ENCODE results near the gene TGFBR2. TPM values are rescaled to one million over a fixed set of nuclear protein-coding genes. Genes with fewer than 3 reads are reported as not detected.

Gene TGFBR2
- total RNA-seq, 1 experiment from 2014 or later, result 98.3 TPM

DNA sequence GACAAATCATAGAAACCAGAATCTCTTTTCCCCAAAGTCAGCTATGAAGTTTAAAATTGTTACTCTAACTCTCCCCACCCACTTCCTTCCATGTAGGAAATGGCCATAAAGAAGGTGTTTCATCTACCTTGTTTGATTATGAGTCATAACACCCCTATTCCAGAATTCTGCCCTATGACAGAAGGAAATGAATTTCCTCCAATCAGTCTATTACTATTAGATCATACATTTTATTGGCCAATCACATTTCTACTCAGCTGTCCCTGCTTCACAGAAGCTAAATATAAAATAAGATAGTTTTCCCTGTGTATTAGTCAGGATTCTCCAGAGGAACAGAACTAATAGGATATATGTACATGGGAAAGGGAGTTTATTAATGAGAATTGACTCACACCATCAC is 102.1 kb downstream of the TGFBR2 start:
- DNase-seq (ENCODE audit: low read depth), result peak; percentile 50

DNA sequence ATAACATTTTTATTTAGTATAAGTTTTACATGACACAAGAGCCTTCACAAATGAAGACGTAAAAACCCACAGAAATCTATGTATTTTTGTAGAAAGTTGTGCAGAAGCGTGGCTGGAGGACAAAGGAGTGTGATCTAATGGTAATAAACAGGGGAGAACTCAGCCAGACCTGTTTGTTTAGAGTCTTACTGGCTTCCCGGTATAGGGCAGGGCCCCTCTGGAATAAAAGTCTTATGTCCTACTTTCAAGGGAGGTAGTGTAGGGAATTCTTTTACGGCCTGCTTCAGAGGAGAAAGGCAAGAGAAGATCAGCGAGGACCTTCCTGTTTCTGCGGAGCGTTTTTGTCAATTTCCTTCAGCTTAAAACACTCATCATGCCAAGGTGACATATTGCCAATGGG is 103.6 kb downstream of the TGFBR2 start:
- DNase-seq (ENCODE audit: low read depth), result no peak

GRCh38 chr3:30711151-30711550 is 104.8 kb downstream of the TGFBR2 start:
- DNase-seq (ENCODE audit: low read depth), result no peak

GRCh38 chr3:30711867-30712266 is 105.5 kb downstream of the TGFBR2 start:
- no peak for DNase-seq (ENCODE audit: low read depth)

DNA sequence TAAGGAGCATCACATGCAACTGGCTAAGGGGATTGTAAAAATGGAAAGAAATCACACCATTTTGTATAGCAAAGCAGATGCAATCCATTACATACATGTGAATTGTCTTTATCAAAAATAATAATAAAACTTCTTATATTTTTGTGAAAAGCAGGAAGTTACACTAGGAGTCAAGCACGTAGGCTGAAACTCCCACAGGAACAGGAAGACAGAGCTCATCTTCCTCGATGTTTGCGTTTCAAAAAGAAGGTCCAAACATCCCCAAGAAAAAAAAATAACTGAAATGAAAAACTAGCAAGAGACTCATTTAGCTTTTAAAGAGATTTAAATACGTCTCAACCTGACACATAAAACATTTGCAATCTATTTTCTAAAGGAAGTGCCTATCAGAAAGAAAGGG is 106.6 kb downstream of the TGFBR2 start:
- DNase-seq (ENCODE audit: low read depth), result no peak

GRCh38 chr3:30713885-30714503 is 107.6 kb downstream of the TGFBR2 start:
- no peak for DNase-seq (ENCODE audit: low read depth)

GRCh38 chr3:30719536-30719935 is 113.1 kb downstream of the TGFBR2 start:
- DNase-seq (ENCODE audit: low read depth), result no peak

GRCh38 chr3:30720586-30721313 is 114.3 kb downstream of the TGFBR2 start:
- DNase-seq (ENCODE audit: low read depth), result peak; percentile 74

- DNase-seq (ENCODE audit: low read depth), result no peak
Measured at GRCh38 chr3:30721314-30721634, 114.9 kb downstream of the TGFBR2 start.

- no peak for DNase-seq (ENCODE audit: low read depth)
Measured at GRCh38 chr3:30723211-30723610, 116.8 kb downstream of the TGFBR2 start.

DNA sequence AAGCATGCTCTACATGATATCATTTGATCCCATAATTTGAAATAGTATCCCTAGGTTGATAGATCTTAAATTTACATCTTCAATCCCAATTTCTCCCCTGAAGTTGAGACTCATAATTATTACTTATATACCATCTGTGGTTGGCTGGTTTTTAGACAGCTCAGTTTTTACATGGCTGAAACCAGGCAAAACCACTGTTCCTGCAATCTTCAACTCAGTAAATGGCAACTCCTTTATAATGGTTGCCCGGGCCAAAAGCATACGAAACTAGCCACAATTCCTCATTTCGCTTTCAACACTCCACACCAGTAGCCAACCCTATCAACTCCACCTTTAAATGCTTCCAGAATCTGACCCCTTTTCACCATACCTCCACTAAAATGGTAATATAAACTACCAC is 118.5 kb downstream of the TGFBR2 start:
- no peak for DNase-seq (ENCODE audit: low read depth)

DNA sequence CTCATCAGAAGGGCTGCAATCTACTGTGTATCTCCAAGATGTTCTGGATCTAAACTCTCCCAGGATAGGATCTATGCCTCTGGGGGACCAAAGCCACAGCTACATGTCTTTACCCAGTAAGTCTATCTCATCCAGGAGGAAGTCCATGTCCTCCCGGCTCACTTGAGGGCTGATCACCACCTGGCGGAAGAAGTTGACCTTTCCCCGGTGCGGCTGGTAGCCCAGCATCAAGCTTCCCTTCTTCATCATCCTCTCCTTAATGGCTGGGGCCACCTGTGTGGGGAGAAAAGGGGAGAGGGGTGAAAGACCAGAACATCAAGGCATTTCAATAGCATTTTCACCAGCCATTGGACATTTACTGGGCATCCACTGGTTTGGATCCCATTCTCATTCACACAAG is 121.7 kb downstream of the TGFBR2 start:
- no peak for DNase-seq (ENCODE audit: low read depth)

DNA sequence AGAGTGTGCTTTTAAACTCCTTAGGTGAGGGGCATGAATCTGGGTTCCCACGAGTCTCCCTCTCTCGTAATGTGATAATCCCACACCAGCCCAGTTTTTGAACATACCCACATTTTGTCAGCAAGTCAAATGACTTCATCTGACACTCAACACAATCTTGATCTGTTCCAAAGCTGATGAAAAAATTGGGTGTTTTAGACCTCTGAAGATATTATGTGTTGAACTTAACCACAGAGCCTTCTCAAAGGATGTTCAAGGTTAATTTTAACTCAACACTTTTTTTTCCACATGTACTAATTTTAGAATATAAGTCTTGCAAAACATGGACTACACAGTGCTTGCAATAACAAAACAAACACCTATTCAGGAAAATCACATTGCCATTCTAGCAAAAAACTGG is 123.1 kb downstream of the TGFBR2 start:
- DNase-seq (ENCODE audit: low read depth), result no peak

DNA sequence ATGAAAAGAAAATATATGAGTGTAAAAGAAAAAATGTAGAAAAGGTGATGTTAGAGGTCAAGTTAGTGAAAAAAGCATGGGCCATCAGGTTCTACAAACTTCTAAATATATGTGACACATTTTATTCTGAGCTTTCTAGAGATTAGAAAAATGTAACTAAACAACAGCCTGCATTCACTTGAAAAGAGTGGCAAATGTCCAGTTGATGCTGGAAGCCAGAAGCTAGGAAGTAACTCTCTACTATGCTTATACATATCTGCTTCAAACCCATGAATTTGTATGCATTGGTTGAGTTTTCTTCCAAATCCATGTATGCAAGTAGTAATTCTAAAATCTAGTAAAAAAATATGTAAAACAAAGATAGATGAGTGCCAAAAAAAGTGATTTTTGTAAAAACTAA is 123.5 kb downstream of the TGFBR2 start:
- no peak for DNase-seq (ENCODE audit: low read depth)

- no peak for DNase-seq (ENCODE audit: low read depth)
Measured at GRCh38 chr3:30730967-30731366, 124.6 kb downstream of the TGFBR2 start.

GRCh38 chr3:30733209-30733608 is 126.8 kb downstream of the TGFBR2 start:
- DNase-seq (ENCODE audit: low read depth), result no peak

GRCh38 chr3:30733696-30734095 is 127.3 kb downstream of the TGFBR2 start:
- no peak for DNase-seq (ENCODE audit: low read depth)

DNA sequence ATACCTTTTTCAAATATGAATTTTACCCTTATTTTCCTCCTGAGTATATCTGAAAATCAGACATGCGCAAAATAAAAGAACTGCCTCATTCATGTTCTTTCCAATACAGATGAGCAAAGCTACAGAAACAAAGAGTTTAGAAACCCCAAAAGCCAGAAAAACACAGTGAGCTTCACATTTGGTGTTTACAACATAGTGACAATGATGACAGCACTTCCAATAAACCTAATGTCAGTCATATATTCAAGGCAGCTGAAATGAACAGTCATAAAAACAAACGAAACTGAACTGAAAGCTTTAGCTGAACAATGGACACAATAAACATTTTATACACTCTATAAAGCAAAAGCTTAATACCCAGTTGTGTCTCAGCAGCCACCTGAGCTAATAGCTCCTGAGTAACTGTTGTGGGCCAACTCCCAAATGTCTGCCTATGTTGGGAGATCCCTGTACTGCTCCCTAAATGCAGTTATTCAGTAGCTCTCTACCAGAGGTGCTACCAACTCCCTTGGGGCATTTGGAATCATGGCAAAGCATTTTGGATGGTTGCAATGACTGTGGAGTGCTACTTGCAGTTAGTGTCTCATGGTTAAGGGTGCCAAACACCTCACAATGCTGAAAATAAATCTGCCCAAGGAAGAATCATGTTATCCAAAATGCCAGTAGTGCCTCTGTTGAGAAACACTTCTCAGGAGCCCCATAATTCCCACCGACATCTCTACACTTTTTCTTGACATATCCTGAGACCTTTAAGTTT is 131.5 kb downstream of the TGFBR2 start:
- DNase-seq (ENCODE audit: low read depth), result no peak

DNA sequence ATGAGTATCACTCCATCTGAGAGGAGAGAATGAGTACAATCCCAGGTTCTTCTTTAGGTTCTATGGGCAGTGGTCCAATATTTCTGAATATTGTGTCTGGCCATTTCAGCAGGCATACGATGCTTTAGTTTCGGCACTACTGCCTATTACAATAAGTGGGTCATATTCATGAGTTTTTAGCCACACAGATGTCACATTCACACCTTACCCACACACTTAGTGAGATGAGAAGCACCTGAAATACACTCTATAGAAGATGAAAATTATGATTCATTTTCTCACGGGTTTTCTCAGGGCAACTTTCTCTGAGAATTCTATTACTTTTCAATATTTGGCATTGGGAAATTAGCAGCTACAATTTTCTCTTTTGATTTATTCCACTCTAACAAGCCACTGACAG is 132.2 kb downstream of the TGFBR2 start:
- DNase-seq (ENCODE audit: low read depth), result no peak

- DNase-seq (ENCODE audit: low read depth), result no peak
Measured at GRCh38 chr3:30741889-30742288, 135.5 kb downstream of the TGFBR2 start.

DNA sequence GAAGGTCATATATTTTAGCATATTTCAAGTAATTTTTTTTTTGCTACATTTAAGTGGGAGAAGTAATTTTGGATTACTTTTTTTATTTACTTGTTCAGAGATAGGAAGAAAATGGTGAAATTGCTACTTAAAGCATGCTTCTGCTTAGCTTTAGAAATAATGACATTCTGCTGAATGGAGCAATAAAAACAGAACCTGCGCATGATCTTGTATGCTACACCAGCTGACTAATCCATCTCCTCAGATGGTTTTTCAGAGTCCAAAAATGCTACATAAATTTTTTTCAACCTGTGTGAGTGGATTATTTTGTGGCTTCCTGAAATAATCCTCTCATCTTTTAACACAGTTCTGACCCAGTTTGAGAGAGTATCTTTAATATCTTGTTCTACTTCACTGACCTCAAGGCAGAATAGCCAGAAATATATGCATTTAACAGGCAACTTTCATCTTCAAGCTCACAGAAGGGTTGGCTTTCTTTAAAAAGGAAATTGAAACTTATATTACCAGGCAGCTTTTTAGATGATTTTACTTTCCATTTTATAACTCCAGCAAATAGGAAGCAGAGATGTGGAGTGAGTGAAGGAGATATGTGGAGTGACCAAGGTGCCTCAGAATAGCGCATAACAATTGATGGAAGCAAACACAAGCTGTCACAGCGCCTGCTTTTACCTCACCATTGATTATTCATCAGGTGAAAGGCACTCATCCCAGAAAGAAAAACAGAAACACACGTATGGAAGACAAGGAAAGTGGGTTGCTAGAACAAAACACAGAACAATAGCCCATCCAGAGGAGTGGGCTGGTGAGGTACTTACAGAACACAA is 136.6 kb downstream of the TGFBR2 start:
- DNase-seq (ENCODE audit: low read depth), result no peak
